HepG2 (cell line): ENCODE measurements around the gene TMEM223. TPM values are rescaled to one million over a fixed set of nuclear protein-coding genes. Genes with fewer than 3 reads are reported as not detected.

Experiments used
- DPF2 ChIP-seq: sonication (generic); formaldehyde crosslinking; IDR thresholded peaks from 2 replicates; pipeline ENCODE4 v1.4.0; 2020; ENCODE audit warnings: mild to moderate bottlenecking, low read depth, missing genetic modification reagents, borderline replicate concordance
- DR1 ChIP-seq: sonication (generic); formaldehyde crosslinking; IDR thresholded peaks from 2 replicates; pipeline ENCODE4 v1.8.0; 2021; ENCODE audit warnings: mild to moderate bottlenecking, missing genetic modification reagents, inconsistent platforms
- FOXM1 ChIP-seq: sonication (generic); formaldehyde crosslinking; IDR thresholded peaks from 2 replicates; pipeline ENCODE4 v1.5.0; 2020; ENCODE audit warnings: missing genetic modification reagents
- KDM3A ChIP-seq: IDR thresholded peaks from 2 replicates; pipeline ENCODE4 v1.6.1; 2018; ENCODE audit warnings: low read depth, missing compliant biosample characterization
- MAFG ChIP-seq: sonication (generic); formaldehyde crosslinking; IDR thresholded peaks from 2 replicates; pipeline ENCODE4 v1.5.1; 2020; ENCODE audit warnings: mild to moderate bottlenecking, missing genetic modification reagents
- NCOR1 ChIP-seq: fragments of 200-600 bp; sonication (generic); IDR thresholded peaks from 2 replicates; pipeline ENCODE4 v1.7.0; 2017; ENCODE audit warnings: antibody characterized with exemption, low read length, borderline replicate concordance
- NFIB ChIP-seq: sonication (generic); formaldehyde crosslinking; IDR thresholded peaks from 2 replicates; pipeline ENCODE4 v1.9.0; 2021; ENCODE audit warnings: missing genetic modification reagents, mild to moderate bottlenecking, borderline replicate concordance
- NRL ChIP-seq: sonication (generic); formaldehyde crosslinking; IDR thresholded peaks from 2 replicates; pipeline ENCODE4 v1.5.0; 2020; ENCODE audit warnings: missing genetic modification reagents, mild to moderate bottlenecking, moderate library complexity, borderline replicate concordance
- RBM39 ChIP-seq: fragments of 200-400 bp; formaldehyde crosslinking; IDR thresholded peaks from one replicate; pipeline ENCODE4 v1.6.1; 2018; ENCODE audit warnings: antibody characterized with exemption, mild to moderate bottlenecking, low read depth, low read length; ENCODE audit not compliant: poor library complexity, severe bottlenecking
- RNF2 ChIP-seq: fragments of 450-650 bp; conservative IDR thresholded peaks from 2 replicates; pipeline ENCODE4 v1.6.1; 2016; ENCODE audit warnings: low read depth
- SIN3B ChIP-seq: fragments of 150-350 bp; IDR thresholded peaks from 2 replicates; pipeline ENCODE4 v1.6.1; 2014; ENCODE audit warnings: low read length
- SKIL ChIP-seq: sonication (generic); formaldehyde crosslinking; IDR thresholded peaks from 2 replicates; pipeline ENCODE4 v1.8.0; 2022; ENCODE audit warnings: missing genetic modification reagents, mild to moderate bottlenecking, moderate library complexity, borderline replicate concordance
- SNRNP70 ChIP-seq: fragments of 200-400 bp; formaldehyde crosslinking; IDR thresholded peaks from 2 replicates; pipeline ENCODE4 v1.6.1; 2017; ENCODE audit warnings: mild to moderate bottlenecking, low read depth, low read length, moderate library complexity
- SRSF4 ChIP-seq: fragments of 200-400 bp; formaldehyde crosslinking; IDR thresholded peaks from one replicate; pipeline ENCODE4 v1.6.1; 2018; ENCODE audit warnings: mild to moderate bottlenecking, low read depth, low read length, moderate library complexity; ENCODE audit not compliant: poor library complexity, severe bottlenecking
- TSC22D2 ChIP-seq: sonication (generic); formaldehyde crosslinking; IDR thresholded peaks from 2 replicates; pipeline ENCODE4 v1.5.1; 2020; ENCODE audit warnings: missing genetic modification reagents, mild to moderate bottlenecking, borderline replicate concordance
- ZFAT ChIP-seq: sonication (generic); formaldehyde crosslinking; conservative IDR thresholded peaks from 2 replicates; pipeline ENCODE4 v1.8.1; 2023; ENCODE audit warnings: missing genetic modification reagents, inconsistent platforms
- ZNF124 ChIP-seq: sonication (generic); formaldehyde crosslinking; IDR thresholded peaks from 2 replicates; pipeline ENCODE4 v1.4.0; 2020; ENCODE audit warnings: missing genetic modification reagents
- ZNF205 ChIP-seq: IDR thresholded peaks from 2 replicates; pipeline ENCODE4 v1.6.1; 2018; ENCODE audit warnings: missing biosample characterization, missing genetic modification reagents
- ZNF24 ChIP-seq: fragments of 450-650 bp; IDR thresholded peaks from 2 replicates; pipeline ENCODE4 v1.6.1; 2017; ENCODE audit warnings: antibody characterized with exemption, mild to moderate bottlenecking
- ZNF354B ChIP-seq: sonication (generic); formaldehyde crosslinking; IDR thresholded peaks from 2 replicates; pipeline ENCODE4 v1.8.0; 2022; ENCODE audit warnings: mild to moderate bottlenecking, missing genetic modification reagents
- ZNF598 ChIP-seq: sonication (generic); formaldehyde crosslinking; IDR thresholded peaks from 2 replicates; pipeline ENCODE4 v1.5.1; 2020; ENCODE audit warnings: mild to moderate bottlenecking, missing genetic modification reagents, borderline replicate concordance
- ZNF782 ChIP-seq: sonication (generic); formaldehyde crosslinking; IDR thresholded peaks from 2 replicates; pipeline ENCODE4 v1.4.0; 2020; ENCODE audit warnings: missing genetic modification reagents, mild to moderate bottlenecking, borderline replicate concordance
- polyA plus RNA-seq, 8 experiments: library from polyadenylated mRNA; depleted of rRNA in 3 of 8; stranded (reverse) in 7 of 8; unstranded in 1 of 8; fragments of >200 nt; fragmentation: Illumina TruSeq in 4 of 8; extraction: Trizol in 4 of 8; gene quantifications; 2 replicates each; pipeline versions ENCODE4 v1.2.1 to v1.2.3, GENCODE V29; 2011 to 2016; ENCODE audit warnings: low read depth in 4 of 8, missing spikeins in 1 of 8, mixed read lengths in 1 of 8; ENCODE audit not compliant: insufficient read depth in 1 of 8
- total RNA-seq, 5 experiments: library from RNA; depleted of rRNA; stranded (reverse); fragments of >200 nt; fragmentation: Illumina TruSeq; extraction: Trizol; gene quantifications; 2 replicates each; pipeline ENCODE4 v1.2.3, GENCODE V29; 2016; ENCODE audit warnings: low read depth in 1 of 5

Gene TMEM223
- total and polyA plus RNA-seq, 2 of the 13 experiments (the other 11 are each of a cell fraction or from before 2014, with no cell fraction given) = 19.5 to 24.9 TPM

GRCh38 chr11:62839050-62839945, 47.5 kb upstream of the TMEM223 start, which contains the start of gene WDR74 (continued):
- TF ChIP-seq SKIL (CRISPR knock-in tag) = peak; percentile 42; the same call in 1 of the 2 replicates
- TF ChIP-seq ZNF782 (CRISPR knock-in tag) = peak; percentile 79; the same call in 1 of the 2 replicates
- peak; percentile 12; the same call in 1 of the 2 replicates for TF ChIP-seq NCOR1
- TF ChIP-seq ZFAT = no peak
- no peak for TF ChIP-seq RNF2
- TF ChIP-seq MAFG (CRISPR knock-in tag) = no peak
- TF ChIP-seq FOXM1 (CRISPR knock-in tag) = no peak
- TF ChIP-seq SIN3B = peak; percentile 97
- TF ChIP-seq ZNF205 = peak; percentile 91; the same call in 1 of the 2 replicates
- peak; percentile 49; the same call in 1 of the 2 replicates for TF ChIP-seq ZNF598 (CRISPR knock-in tag)
- peak; percentile 82 for TF ChIP-seq RBM39
- TF ChIP-seq DPF2 (CRISPR knock-in tag) = no peak
- TF ChIP-seq SNRNP70 = no peak
- TF ChIP-seq NRL = peak; percentile 94
- TF ChIP-seq ZNF124 (CRISPR knock-in tag) = peak; percentile 89; the same call in 1 of the 2 replicates
- TF ChIP-seq KDM3A (CRISPR knock-in tag) = 0 out of 2 replicates have a peak, but pooled peaks have one; percentile 67
- TF ChIP-seq ZNF354B = 0 out of 2 replicates have a peak, but pooled peaks have one; percentile 32
- TF ChIP-seq TSC22D2 (CRISPR knock-in tag) = no peak
- TF ChIP-seq NFIB = no peak
- no peak for TF ChIP-seq DR1
- no peak for TF ChIP-seq ZNF24
- no peak for TF ChIP-seq SRSF4
